AG09309 (cell line): ENCODE data around the gene MRC2.
"Not testable (repeated sequence)": the region's sequence is repeated elsewhere in the genome, so short reads cannot be mapped to it uniquely, and the experiment has no call there.

Experiments
- DNase-seq: peaks from one replicate; pipeline ENCODE4 v3.0.0-alpha.2; 2010; ENCODE audit warnings: low read depth
- H3K4me3 ChIP-seq: 2 replicates; pipeline ENCODE4 v1.5.1; 2011; ENCODE audit warnings: mild to moderate bottlenecking, low read depth, low read length, moderate library complexity; ENCODE audit not compliant: control insufficient read depth
- TF ChIP-seq, protein P1 (sequence below): IDR thresholded peaks from 2 replicates; pipeline ENCODE4 v1.5.1; 2011; ENCODE audit warnings: mild to moderate bottlenecking, low read depth, low read length, inconsistent platforms; ENCODE audit not compliant: insufficient read depth, control insufficient read depth; ENCODE audit errors: missing control alignments

Gene MRC2

DNA sequence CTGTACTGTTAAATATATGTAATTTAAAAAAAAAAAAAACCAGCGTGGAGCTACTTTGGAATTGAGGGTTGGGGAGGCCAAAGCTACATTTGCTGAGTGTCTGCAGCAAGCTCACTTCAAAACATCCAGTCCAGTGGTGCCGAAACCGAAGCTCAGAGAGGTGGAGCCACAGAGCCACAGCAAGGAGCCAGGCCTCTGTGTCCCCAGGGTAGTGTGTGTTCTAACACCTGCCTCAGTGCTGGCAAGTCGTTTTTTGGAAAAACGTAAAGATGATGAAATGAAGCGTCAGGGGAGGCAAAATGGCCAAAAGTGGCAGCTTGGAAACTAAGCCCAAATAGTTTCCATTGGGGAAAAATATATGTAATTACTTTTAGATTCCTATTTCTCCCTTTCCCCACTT lies 36.1 kb upstream of the MRC2 start:
- no peak overlapping the region for H3K4me3 ChIP-seq
- DNase-seq = no peak
- TF ChIP-seq, protein P1, sequence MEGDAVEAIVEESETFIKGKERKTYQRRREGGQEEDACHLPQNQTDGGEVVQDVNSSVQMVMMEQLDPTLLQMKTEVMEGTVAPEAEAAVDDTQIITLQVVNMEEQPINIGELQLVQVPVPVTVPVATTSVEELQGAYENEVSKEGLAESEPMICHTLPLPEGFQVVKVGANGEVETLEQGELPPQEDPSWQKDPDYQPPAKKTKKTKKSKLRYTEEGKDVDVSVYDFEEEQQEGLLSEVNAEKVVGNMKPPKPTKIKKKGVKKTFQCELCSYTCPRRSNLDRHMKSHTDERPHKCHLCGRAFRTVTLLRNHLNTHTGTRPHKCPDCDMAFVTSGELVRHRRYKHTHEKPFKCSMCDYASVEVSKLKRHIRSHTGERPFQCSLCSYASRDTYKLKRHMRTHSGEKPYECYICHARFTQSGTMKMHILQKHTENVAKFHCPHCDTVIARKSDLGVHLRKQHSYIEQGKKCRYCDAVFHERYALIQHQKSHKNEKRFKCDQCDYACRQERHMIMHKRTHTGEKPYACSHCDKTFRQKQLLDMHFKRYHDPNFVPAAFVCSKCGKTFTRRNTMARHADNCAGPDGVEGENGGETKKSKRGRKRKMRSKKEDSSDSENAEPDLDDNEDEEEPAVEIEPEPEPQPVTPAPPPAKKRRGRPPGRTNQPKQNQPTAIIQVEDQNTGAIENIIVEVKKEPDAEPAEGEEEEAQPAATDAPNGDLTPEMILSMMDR = no peak

DNA sequence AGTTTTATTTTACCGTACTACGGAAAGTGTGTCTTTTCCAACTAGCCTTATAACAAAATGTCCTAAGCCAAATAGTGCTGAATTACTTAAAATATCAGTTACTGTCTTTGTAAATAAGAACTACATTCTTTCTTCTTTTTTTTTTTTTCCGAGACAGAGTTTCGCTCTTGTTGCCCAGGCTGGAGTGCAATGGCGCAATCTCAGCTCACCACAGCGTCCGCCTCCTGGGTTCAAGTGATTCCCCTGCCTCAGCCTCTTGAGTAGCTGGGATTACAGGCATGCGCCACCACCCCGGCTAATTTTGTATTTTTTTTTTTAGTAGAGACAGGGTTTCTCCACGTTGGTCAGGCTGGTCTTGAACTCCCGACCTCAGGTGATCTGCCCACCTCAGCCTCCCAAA lies 35.6 kb upstream of the MRC2 start:
- H3K4me3 ChIP-seq, DNase-seq: not testable (repeated sequence)

DNA sequence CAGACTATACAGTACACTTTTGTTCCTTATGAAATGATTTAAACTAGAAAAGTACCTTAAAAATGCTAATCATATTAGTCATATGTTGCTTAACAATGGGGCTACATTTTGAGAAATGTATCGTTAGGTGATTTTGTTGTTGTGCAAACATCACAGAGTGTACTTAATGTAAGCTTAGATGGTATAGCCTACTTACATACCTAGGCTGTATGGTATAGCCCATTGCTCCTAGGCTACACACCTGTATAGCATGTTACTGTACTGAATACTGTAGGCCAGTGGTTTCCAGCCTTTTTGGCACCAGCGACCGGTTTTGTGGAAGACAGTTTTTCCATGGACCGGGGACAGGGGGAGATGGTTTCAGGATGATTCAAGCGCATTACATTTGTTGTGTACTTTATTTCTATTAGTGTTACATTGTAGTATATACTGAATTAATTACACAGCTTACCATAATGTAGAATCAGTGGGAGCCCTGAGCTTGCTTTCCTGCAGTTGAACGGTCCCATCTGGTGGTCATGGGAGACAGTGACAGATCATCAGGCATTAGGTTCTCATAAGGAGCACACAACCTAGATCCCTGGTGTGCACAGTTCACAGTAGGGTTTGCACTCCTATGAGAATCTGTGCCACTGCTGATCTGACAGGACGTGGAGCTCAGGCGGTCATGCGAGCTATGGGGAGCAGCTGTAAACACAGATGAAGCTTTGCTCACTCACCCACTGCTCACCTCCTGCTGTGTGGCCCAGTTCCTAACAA lies 35.0 kb upstream of the MRC2 start:
- DNase-seq = no peak
- TF ChIP-seq, protein P1 = peak; percentile 19
- H3K4me3 ChIP-seq = no peak overlapping the region

DNA sequence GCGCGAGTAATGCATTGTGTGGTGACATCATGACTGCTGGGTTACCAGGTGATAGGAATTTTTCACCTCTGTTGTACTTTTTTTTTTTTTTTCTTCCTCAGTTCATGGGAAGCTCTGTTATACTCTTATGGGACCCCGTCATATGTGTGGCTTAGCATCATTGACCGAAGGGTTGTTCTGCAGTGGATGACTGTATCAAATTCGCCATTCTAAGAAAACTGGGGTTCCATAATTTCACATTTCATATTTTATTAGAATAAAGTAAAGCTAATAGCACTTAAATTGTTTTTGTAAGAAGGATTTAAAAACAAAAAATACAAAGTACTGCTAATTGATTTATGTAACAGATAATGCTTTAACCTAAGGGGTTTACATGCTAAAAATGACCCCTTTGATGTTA lies 32.0 kb upstream of the MRC2 start:
- TF ChIP-seq, protein P1 = no peak
- no peak for DNase-seq
- no peak overlapping the region for H3K4me3 ChIP-seq

DNA sequence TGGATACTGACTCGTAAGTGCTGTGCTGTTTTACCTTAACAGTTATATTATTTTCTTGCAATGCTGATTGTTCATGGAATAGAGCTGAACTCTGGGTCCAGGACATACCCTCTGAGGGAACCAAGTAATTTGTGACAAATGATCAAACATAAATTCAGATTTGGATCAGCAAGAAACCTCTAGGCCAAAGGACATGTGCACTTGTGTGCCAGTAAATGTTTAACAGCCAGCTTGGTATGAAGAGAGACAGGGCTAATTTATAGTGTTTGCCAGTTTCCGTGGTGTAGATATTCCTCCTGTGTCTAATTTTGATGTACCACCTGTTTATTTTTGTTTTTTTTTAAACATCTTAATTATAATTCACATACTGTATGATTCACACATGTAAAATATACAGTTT lies 30.8 kb upstream of the MRC2 start:
- DNase-seq = no peak
- no peak overlapping the region for H3K4me3 ChIP-seq
- TF ChIP-seq, protein P1 = no peak

DNA sequence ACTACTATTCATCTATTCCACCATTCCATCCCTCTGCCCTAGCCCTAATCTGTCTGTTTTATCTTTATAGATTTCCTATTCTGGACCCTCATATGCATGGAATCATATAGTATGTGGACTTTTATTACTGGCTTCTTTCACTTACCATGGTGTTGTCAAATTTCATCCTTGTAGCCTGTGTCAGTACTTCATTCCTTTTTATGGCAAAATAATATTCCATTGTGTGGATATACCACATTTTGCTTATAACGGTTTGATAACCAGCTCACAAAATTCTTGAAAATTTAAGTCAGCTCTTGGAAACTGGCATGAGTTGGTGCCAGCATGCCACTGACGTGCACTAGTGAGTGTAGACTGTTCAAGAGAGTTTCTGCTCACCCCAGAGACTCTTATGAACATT lies 30.3 kb upstream of the MRC2 start:
- TF ChIP-seq, protein P1 = no peak
- no peak for DNase-seq
- H3K4me3 ChIP-seq = no peak overlapping the region

DNA sequence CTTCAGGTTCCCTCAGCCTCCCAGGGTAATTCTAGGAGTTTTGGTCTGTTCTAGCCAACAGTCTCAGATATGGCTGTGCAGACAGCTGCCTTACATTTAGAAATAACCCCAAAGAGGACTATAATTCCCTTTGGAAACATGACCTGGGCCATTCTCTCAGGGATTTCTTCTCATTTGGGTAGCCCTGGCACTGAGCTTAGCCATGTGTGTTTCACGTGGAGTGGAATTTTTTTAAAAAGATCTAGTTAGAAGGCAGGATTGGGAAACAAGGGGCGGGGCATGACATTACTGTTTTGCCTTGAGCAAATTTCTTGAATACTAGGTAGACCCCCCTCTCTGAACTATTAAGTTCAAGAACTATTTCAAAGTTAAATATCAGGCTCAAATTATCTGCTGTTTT lies 29.6 kb upstream of the MRC2 start:
- peak; percentile 31 for DNase-seq
- H3K4me3 ChIP-seq = no peak overlapping the region
- TF ChIP-seq, protein P1 = no peak
